Activated CD4-positive, alpha-beta T cell treated with anti-CD3 and anti-CD28 coated beads for 48 hours (primary cell): ENCODE measurements around the gene BCAS4.
"Not testable (repeated sequence)": the region's sequence is repeated elsewhere in the genome, so short reads cannot be mapped to it uniquely, and the experiment has no call there.

Experiments used
- DNase-seq: peaks from one replicate; pipeline ENCODE4 v3.0.0-alpha.2; 2020

BCAS4 gene

GRCh38 chr20:50794846-50795634 is at the start of gene BCAS4:
TSS of gene BCAS4 (plus strand) at chr20:50795061. CDS start at chr20:50795084, 23 bp downstream.
- peak; percentile 88 for DNase-seq

- DNase-seq = no peak
These were observed 49.2 kb upstream of the BCAS4 start for GRCh38 chr20:50745634-50746137.

- peak; percentile 25 for DNase-seq
These were observed 48.5 kb upstream of the BCAS4 start for GRCh38 chr20:50746138-50746940.

- DNase-seq = no peak
These were observed 47.6 kb upstream of the BCAS4 start for GRCh38 chr20:50747275-50747674.

- DNase-seq = no peak
These were observed 44.7 kb upstream of the BCAS4 start for GRCh38 chr20:50750145-50750671.

- no peak for DNase-seq
These were observed 41.7 kb upstream of the BCAS4 start for GRCh38 chr20:50753152-50753551.

GRCh38 chr20:50754420-50754819 is 40.4 kb upstream of the BCAS4 start:
- no peak for DNase-seq

GRCh38 chr20:50756447-50756846 is 38.4 kb upstream of the BCAS4 start:
- no peak for DNase-seq

- no peak for DNase-seq
These were observed 36.4 kb upstream of the BCAS4 start for GRCh38 chr20:50758469-50758868.

GRCh38 chr20:50758992-50759391 is 35.9 kb upstream of the BCAS4 start:
- DNase-seq = no peak

- DNase-seq = no peak
These were observed 35.2 kb upstream of the BCAS4 start for GRCh38 chr20:50759678-50760077.

- DNase-seq = no peak
These were observed 32.8 kb upstream of the BCAS4 start for GRCh38 chr20:50762045-50762422.

GRCh38 chr20:50762435-50763220 is 32.2 kb upstream of the BCAS4 start:
- DNase-seq = no peak

- DNase-seq = not testable (repeated sequence)
These were observed 31.1 kb upstream of the BCAS4 start for GRCh38 chr20:50763550-50764458.

GRCh38 chr20:50765251-50765650 is 29.6 kb upstream of the BCAS4 start:
- not testable (repeated sequence) for DNase-seq

GRCh38 chr20:50765674-50766073 is 29.2 kb upstream of the BCAS4 start:
- DNase-seq = no peak

- not testable (repeated sequence) for DNase-seq
These were observed 27.7 kb upstream of the BCAS4 start for GRCh38 chr20:50766955-50767809.

GRCh38 chr20:50768991-50769390 is 25.9 kb upstream of the BCAS4 start:
- not testable (repeated sequence) for DNase-seq

- DNase-seq = not testable (repeated sequence)
These were observed 25.2 kb upstream of the BCAS4 start for GRCh38 chr20:50769551-50770085.

- not testable (repeated sequence) for DNase-seq
These were observed 23.3 kb upstream of the BCAS4 start for GRCh38 chr20:50771419-50772080.
